ENCODE data around the gene SAMD1. TPM values are rescaled to one million over a fixed set of nuclear protein-coding genes. Genes with fewer than 3 reads are reported as not detected.

Gene SAMD1
- total RNA-seq, 1 donor from 2014 or later: 41.7 TPM

GRCh38 chr19:14070268-14071050 lies 20.1 kb downstream of the SAMD1 start:
- FAIRE-seq (no peak), DNase-seq (ENCODE audit: low read depth) (no peak)
- H3K36me3 ChIP-seq (ENCODE audit: insufficient read depth, low read length): no peaks in the 10 kb centered on the region
- no peak overlapping the region for H3K9ac ChIP-seq (ENCODE audit: low read length)
- H3K27me3 ChIP-seq (ENCODE audit: insufficient read depth, low read length): peaks cover 4% of the 10 kb centered on the region
- no peaks in the 10 kb centered on the region for H3K9me3 ChIP-seq (ENCODE audit: insufficient read depth, low read depth, low read length)
- no peaks in the 10 kb centered on the region for H3K79me2 ChIP-seq (ENCODE audit: insufficient read depth, low read length)
- H3K9me3 Mint-ChIP-seq (ENCODE audit: unreplicated experiment): peaks cover 1% of the 10 kb centered on the region
- TF ChIP-seq CTCF (IDR thresholded peaks at IDR 0.05; ENCODE audit: insufficient read depth, low read depth, low read length): no peak
- H3K4me1 ChIP-seq (ENCODE audit: insufficient read depth, low read length): peaks cover 19% of the 10 kb centered on the region
- no peak overlapping the region for H3K4me3 Mint-ChIP-seq (ENCODE audit: unreplicated experiment)
- H3K4me3 ChIP-seq (ENCODE audit: insufficient read depth, low read depth, low read length): no peak overlapping the region
- H3K27me3 Mint-ChIP-seq (ENCODE audit: low read depth, unreplicated experiment): peaks cover 8% of the 10 kb centered on the region
- H3K27ac ChIP-seq (ENCODE audit: low read depth, low read length): no peak overlapping the region
- no peak overlapping the region for H3K4me2 ChIP-seq (ENCODE audit: low read length)
- peaks cover 8% of the 10 kb centered on the region for H3K4me1 Mint-ChIP-seq (ENCODE audit: low read depth, unreplicated experiment)
- H4K20me1 ChIP-seq (ENCODE audit: insufficient read depth, low read length): no peaks in the 10 kb centered on the region
- no peak overlapping the region for H3K27ac Mint-ChIP-seq (ENCODE audit: unreplicated experiment)
- H2AFZ ChIP-seq (ENCODE audit: low read depth, low read length): no peak overlapping the region
- no peaks in the 10 kb centered on the region for H3K36me3 Mint-ChIP-seq (ENCODE audit: low read depth, unreplicated experiment)

- peaks cover 4% of the 10 kb centered on the region for H3K27me3 ChIP-seq (ENCODE audit: insufficient read depth, low read length)
- H3K4me2 ChIP-seq (ENCODE audit: low read length): no peak overlapping the region
- H3K4me1 ChIP-seq (ENCODE audit: insufficient read depth, low read length): no peaks in the 10 kb centered on the region
- H3K9ac ChIP-seq (ENCODE audit: low read length): no peak overlapping the region
- H3K4me3 ChIP-seq (ENCODE audit: insufficient read depth, low read depth, low read length): no peak overlapping the region
- FAIRE-seq (no peak), DNase-seq (ENCODE audit: low read depth) (no peak)
- Mint-ChIP-seq H3K4me1 (ENCODE audit: low read depth, unreplicated experiment) (no peaks in the 10 kb centered on the region), H3K9me3 (ENCODE audit: unreplicated experiment) (no peaks in the 10 kb centered on the region), H3K27me3 (ENCODE audit: low read depth, unreplicated experiment) (peaks cover 13% of the 10 kb centered on the region), H3K36me3 (ENCODE audit: low read depth, unreplicated experiment) (no peaks in the 10 kb centered on the region), H3K4me3 (ENCODE audit: unreplicated experiment) (no peak overlapping the region), H3K27ac (ENCODE audit: unreplicated experiment) (no peak overlapping the region)
- no peaks in the 10 kb centered on the region for H4K20me1 ChIP-seq (ENCODE audit: insufficient read depth, low read length)
- H3K27ac ChIP-seq (ENCODE audit: low read depth, low read length): no peak overlapping the region
- H3K9me3 ChIP-seq (ENCODE audit: insufficient read depth, low read depth, low read length): no peaks in the 10 kb centered on the region
- no peaks in the 10 kb centered on the region for H3K79me2 ChIP-seq (ENCODE audit: insufficient read depth, low read length)
- no peak overlapping the region for H2AFZ ChIP-seq (ENCODE audit: low read depth, low read length)
- no peak for TF ChIP-seq EZH2 (IDR thresholded peaks at IDR 0.05; ENCODE audit: insufficient read depth, low read length)
- TF ChIP-seq CTCF (IDR thresholded peaks at IDR 0.05; ENCODE audit: insufficient read depth, low read depth, low read length): no peak
- H3K36me3 ChIP-seq (ENCODE audit: insufficient read depth, low read length): no peaks in the 10 kb centered on the region
Measured at GRCh38 chr19:14066134-14066533, 24.4 kb downstream of the SAMD1 start.

- DNase-seq (ENCODE audit: low read depth) (no peak), FAIRE-seq (no peak)
- no peaks in the 10 kb centered on the region for H4K20me1 ChIP-seq (ENCODE audit: insufficient read depth, low read length)
- H3K4me3 ChIP-seq (ENCODE audit: insufficient read depth, low read depth, low read length): no peak overlapping the region
- no peak overlapping the region for H2AFZ ChIP-seq (ENCODE audit: low read depth, low read length)
- Mint-ChIP-seq H3K4me1 (ENCODE audit: low read depth, unreplicated experiment) (no peaks in the 10 kb centered on the region), H3K9me3 (ENCODE audit: unreplicated experiment) (no peaks in the 10 kb centered on the region), H3K4me3 (ENCODE audit: unreplicated experiment) (no peak overlapping the region), H3K27me3 (ENCODE audit: low read depth, unreplicated experiment) (peaks cover 27% of the 10 kb centered on the region), H3K27ac (ENCODE audit: unreplicated experiment) (no peak overlapping the region), H3K36me3 (ENCODE audit: low read depth, unreplicated experiment) (no peaks in the 10 kb centered on the region)
- H3K27me3 ChIP-seq (ENCODE audit: insufficient read depth, low read length): peaks cover 21% of the 10 kb centered on the region
- H3K36me3 ChIP-seq (ENCODE audit: insufficient read depth, low read length): no peaks in the 10 kb centered on the region
- H3K27ac ChIP-seq (ENCODE audit: low read depth, low read length): no peak overlapping the region
- no peaks in the 10 kb centered on the region for H3K9me3 ChIP-seq (ENCODE audit: insufficient read depth, low read depth, low read length)
- H3K4me1 ChIP-seq (ENCODE audit: insufficient read depth, low read length): peaks cover under 1% of the 10 kb centered on the region
- H3K9ac ChIP-seq (ENCODE audit: low read length): no peak overlapping the region
- TF ChIP-seq CTCF (IDR thresholded peaks at IDR 0.05; ENCODE audit: insufficient read depth, low read depth, low read length) (no peak), EZH2 (IDR thresholded peaks at IDR 0.05; ENCODE audit: insufficient read depth, low read length) (no peak)
- no peak overlapping the region for H3K4me2 ChIP-seq (ENCODE audit: low read length)
- H3K79me2 ChIP-seq (ENCODE audit: insufficient read depth, low read length): no peaks in the 10 kb centered on the region
Measured at GRCh38 chr19:14063105-14063504, 27.4 kb downstream of the SAMD1 start.

Data from astrocyte (in vitro differentiated cells and primary cell).